SK-N-DZ (cell line): ENCODE data around the gene S100A2.
"Not testable (repeated sequence)": the region's sequence is repeated elsewhere in the genome, so short reads cannot be mapped to it uniquely, and the experiment has no call there.

Experiments used
- DNase-seq: peaks from one replicate; pipeline ENCODE4 v3.0.0-alpha.2; 2015; ENCODE audit warnings: low spot score

Gene S100A2

GRCh38 chr1:153566414-153567371 is 1.0 kb upstream of the S100A2 start:
- DNase-seq: no peak

GRCh38 chr1:153563991-153564390 is 1.7 kb downstream of the S100A2 start:
- no peak for DNase-seq

DNA sequence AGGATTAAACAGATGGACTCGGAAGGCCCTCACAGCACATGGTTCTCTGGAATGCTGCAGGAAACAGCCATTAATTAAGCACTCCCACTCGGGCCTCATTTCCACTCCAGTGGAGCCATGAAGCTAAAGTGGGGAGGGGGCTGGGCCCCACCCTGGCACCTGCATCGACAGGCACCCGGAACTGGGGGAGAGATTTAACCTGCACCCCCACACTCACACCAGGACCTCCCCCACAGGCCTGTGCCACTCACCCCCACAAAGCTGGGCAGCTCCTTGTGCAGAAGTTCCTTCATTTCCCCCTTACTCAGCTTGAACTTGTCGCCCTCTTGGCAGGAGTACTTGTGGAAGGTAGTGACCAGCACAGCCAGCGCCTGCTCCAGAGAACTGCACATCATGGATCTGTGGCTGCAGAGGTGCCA is 2.2 kb downstream of the S100A2 start:
- no peak for DNase-seq

DNA sequence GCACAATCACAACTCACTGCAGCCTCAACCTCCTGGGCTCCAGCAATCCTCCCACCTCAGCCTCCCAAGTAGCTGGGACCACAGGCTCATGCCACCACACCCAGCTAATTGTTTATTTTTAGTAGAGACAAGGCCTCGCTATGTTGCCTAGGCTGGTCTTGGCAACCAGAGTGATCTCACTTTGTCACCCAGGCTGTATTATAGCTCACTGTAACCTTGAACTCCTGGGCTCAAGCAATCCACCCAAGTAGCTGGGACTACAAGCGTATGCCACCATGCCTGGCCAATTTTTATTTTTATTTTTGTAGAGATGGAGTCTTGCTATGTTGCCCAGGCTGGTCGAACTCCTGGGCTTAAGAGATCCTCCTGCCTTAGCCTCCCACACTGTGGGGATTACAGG is 3.6 kb downstream of the S100A2 start:
- DNase-seq: not testable (repeated sequence)

- no peak for DNase-seq
These were observed 4.1 kb downstream of the S100A2 start for GRCh38 chr1:153561466-153561985.

GRCh38 chr1:153560771-153561465 is 4.7 kb downstream of the S100A2 start:
- DNase-seq: no peak

DNA sequence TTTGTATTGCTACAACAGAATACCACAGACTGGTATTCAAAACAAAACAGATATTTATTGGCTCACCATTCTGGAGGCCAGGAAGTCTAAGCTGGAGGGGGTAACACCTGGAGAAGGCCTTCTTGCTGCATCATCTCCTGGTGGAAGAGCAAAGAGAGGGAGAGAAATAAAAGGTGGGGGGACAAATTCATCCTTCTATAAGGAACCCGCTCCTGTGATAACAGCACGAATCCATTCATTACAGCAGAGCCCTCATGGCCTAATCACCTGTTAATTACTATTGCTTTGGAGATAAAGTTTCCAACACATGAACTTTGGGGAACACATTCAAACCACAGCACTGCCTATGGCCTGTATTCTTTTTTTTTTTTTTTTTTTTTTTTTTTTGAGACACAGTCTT is 5.4 kb downstream of the S100A2 start:
- no peak for DNase-seq

- DNase-seq: no peak
These were observed 7.8 kb downstream of the S100A2 start for GRCh38 chr1:153557877-153558276.

- DNase-seq: no peak
These were observed 9.3 kb downstream of the S100A2 start for GRCh38 chr1:153556348-153556747.

DNA sequence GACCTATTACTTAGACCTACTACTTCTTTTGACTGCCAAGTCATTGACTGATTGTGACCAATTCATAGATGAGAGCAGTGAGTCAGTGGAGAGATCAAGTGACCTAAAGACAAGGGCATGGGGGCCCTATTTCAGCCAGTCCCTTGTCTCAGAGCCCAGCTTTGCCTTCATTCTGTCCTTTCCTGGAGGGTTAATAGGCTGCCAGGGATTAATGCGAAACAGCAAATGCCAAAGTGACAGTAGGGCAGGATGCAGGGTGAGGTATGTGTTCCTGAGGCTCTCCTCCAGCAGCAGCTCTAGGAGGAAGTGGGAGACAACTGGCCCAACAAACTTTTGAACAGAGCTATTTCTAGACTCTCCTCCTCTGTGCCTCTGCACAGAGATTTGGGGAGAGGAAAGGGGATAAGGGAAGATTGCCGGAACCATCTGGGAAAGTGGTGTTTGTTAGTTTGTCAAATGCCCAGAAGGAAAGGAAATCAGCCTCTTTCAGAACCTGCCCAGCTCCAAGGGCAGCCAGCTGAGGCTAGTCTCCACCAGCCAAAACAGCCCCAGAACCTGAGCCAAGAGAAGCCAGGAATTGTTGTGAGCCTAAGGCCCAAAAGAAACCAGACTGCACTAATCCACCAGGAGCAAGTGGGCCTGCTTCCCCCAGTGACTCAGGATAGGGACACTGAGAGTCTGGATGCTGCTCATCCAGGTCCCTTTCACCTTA is 11.7 kb downstream of the S100A2 start:
- no peak for DNase-seq

GRCh38 chr1:153553096-153553495 is 12.5 kb downstream of the S100A2 start:
- no peak for DNase-seq

- no peak for DNase-seq
These were observed 13.3 kb downstream of the S100A2 start for GRCh38 chr1:153552335-153552734.

- DNase-seq: no peak
These were observed 14.7 kb downstream of the S100A2 start for GRCh38 chr1:153550827-153551500.

GRCh38 chr1:153550398-153550758 is 15.3 kb downstream of the S100A2 start:
- DNase-seq: no peak

DNA sequence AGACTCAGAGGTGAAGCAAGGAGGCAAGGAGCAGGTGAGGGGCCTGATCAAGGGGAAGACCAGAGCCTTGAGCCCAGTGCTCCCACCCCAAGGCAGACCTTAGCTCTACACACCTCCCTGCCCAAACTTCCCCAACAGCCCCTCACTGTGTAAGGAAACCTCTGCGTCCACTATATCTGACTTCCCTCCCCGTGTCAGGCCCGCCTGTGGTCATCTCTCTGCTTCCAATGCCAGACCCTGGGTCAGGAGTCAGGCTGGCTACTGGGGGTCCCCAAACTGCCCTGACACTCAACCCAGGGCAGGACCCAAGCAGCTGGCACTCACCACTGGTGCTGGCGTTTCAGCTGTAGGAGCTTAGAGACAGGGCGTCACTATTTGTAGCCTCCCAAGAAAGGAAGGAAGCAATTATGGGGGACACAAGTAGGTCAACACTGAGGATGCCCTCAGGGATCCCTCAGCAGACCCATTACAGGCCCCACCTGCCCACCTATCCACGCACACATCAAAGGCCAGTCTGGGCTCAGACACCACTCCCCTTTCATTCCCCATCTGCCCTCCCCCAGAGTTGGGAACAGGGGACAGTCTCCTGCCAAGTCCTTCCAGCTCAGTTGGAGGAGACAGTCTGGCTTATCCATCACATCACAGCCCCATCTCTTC is 15.8 kb downstream of the S100A2 start:
- no peak for DNase-seq

GRCh38 chr1:153548722-153549688 is 16.6 kb downstream of the S100A2 start, which contains the start of gene S100A3:
Gene S100A3, minus strand, starts transcription at chr1:153549258. Its CDS starts 773 bp downstream, at chr1:153548485.
- no peak for DNase-seq

- DNase-seq: peak; percentile 67
These were observed 17.8 kb downstream of the S100A2 start for GRCh38 chr1:153547560-153548551.
